GM18519 (cell line): ENCODE data around the gene ADAM33.

Experiments
- ATAC-seq: cut with Tn5 transposase; IDR thresholded peaks from one replicate; pipeline ENCODE4 v1.9.1; 2021; ENCODE audit warnings: mild to moderate bottlenecking, moderate library complexity; ENCODE audit not compliant: unreplicated experiment, low FRiP score

Gene ADAM33

DNA sequence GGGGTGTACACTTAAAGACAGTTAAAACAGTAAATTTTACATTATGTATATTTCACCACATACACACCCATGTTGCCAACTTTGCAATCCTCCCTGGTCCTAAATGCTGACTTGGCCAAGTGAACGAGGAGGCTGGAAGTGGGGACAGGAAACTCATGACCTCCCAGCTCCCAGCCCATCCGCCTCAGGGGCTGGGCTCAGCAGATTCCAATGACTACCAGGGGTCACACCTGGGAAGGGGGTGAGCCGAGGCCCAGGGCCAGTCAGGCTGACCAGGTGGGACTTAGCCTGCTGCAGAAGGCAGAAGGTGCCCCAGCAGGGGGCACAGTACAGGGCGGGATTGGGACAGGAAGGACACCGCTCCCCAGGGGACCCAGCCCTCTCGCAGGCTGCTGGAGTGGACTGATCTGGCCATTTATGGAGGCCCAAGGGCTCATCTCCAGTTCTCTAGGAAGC, 28.2 kb upstream of the ADAM33 start:
- ATAC-seq: no peak

DNA sequence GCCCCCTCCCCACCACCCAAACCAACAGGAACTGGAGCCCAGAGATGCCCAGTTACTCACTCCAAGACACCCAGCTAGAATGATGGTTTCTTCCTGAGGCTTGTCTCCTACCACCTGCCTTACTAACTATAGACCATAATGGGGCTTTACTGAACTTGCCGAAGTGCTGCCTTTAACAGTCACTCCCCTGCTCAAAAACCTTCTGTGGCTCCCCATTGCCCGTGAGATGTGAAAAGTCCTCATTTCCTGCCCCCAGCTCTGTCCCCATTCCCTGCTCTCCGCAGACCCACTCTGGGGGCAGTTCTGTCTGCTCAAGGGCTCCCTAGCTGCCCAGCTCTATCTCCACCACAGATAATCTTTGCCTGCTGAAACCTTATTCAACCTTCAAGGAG, 25.7 kb upstream of the ADAM33 start:
- ATAC-seq: no peak

DNA sequence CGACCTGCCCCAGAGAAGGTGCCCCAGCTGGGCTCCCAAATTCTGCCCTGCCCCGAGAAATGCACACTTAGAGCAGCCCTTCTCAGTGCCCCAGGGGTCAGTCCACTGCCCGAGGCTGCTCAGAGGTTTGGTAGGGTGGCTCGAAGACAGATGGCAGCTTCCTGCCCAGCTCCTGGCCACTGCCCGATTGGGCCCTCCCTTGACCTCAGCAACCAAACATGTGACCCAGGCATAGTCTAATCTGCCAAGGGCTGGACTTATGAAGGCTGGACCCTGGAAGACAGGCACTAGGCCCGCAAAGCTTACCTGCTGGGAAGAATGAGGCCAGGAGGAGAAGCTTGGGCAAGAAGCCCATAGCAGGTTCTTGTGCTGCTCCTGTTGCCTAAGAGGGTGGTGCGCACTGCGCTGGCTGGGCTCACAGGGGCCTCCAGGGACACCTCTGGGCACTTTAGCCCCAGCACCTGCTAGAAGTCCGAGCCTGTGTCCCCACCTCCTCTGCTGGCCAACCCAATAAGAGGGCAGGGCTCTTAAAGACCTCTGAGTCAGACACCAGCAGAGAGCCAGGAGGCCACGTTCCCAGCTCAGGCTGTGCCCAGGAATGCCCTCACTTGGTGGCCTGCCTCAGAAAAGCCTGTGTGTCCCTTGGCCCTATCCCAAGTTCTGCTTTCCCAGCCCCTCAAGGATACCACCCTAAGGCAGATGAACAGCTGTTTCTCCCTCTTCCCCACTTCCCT, 25.1 kb upstream of the ADAM33 start:
- no peak for ATAC-seq

DNA sequence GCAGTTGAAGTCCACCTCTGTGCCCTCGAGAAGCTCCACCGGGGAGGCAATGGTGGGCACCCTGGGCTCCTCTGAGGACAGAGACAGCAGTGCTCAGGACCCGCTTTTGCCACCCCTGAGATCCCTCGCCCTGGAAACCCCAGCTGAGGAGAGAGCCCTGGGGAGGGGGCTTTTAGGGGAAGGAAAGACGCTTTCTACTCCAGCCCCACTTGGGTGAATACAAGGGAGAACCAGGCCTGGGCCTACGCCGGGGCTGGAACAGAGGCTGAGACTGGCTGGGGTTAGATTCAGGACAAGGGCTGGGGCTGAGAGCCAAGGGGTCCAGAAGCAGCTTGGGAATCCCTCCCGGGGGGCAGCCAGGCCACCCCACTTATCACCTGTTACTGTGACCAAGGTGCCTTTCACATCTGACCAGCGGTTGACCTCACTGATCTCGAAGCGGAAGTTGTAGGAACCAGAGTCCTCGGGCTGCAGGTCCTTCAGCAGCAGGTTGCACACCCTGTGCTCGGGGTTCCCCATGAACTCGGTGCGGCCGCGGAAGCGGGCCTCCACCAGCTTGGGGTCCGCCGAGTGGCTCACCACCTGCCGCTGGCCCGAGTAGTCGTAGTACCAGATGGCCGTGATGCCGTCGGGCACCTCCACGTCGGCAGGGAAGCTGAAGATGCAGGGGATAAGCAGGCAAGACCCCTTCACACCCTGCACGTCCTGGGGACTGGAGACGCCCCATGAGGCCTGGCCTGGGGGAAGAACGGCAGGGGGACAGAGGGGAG, 24.3 kb upstream of the ADAM33 start:
- ATAC-seq: no peak

DNA sequence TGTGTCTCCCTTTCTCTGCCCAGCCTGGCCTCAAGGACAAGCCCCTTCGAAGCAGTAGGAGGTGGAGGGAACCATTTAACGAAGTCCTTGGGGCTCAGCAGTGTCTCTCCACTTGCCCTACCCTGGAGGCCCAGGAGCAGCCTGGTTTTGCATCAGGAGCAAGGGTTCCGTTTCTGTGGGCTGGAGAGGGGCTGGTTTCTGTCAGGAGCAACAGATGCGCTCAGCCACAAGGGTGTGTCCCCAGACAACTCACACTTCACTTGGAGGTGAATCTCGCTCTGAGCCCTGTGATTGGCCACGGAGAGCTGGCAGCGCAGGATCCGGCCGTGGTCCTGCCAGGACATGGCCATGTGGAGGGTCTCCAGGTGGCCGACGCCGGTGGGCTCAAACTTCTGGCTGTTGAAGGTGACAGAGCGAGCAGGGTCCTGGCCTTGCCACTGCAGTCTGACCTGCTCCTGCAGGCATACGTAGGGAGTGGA, 23.7 kb upstream of the ADAM33 start:
- ATAC-seq: no peak

DNA sequence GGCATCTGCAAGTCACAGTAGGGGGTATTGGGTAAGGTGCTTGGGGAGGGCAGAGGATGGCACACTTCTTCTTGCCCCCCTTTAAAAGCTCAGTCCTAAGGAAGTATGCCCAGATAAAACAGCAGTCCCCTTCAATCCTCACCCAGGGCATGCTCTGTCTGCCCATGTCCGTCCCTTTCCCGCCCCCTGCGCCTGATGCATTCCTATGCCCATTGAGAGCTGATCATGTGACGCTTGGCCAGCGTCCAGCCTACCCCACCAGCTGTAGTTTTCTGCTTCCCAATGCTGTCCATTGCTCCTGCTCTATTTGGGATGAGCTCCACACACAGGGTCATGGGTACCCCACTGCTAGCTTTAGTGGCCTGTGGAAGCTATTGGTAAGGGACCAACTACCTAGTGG, 22.3 kb upstream of the ADAM33 start:
- ATAC-seq: no peak

DNA sequence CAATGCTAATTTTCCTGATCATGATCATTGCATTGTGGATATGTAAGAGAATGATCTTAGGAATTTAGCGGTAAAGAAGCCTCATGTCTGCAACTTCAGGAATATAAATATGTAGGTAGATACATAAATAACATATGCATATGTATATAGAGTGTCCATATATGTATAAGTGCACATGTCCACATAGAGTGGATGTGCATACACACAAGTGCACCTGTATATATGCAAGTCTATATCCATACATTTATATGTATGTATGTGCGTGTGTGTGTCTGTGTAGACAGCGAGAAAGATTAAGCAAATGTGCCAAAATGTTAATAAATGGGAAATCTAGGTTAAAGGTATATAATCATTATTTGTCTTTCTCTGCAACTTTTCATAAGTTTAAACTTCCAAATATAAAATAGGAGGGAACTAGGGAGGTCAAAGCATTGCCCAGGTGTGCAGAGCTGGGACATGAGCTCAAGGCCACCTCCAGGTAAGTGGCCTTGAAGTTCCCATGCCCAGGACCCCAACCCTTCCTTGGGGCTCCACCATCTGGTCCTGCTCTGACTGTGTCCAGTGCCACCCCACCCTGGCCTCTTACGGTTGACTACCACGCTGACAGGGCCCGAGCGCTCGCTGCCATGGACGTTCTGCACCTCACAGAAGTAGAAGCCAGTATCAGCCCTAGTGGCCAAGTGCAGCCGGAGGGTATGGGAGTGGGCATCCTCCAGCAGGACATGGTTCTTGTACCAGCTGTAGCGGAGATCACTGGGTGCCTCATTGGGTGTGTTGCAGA, 21.0 kb upstream of the ADAM33 start:
- no peak for ATAC-seq

DNA sequence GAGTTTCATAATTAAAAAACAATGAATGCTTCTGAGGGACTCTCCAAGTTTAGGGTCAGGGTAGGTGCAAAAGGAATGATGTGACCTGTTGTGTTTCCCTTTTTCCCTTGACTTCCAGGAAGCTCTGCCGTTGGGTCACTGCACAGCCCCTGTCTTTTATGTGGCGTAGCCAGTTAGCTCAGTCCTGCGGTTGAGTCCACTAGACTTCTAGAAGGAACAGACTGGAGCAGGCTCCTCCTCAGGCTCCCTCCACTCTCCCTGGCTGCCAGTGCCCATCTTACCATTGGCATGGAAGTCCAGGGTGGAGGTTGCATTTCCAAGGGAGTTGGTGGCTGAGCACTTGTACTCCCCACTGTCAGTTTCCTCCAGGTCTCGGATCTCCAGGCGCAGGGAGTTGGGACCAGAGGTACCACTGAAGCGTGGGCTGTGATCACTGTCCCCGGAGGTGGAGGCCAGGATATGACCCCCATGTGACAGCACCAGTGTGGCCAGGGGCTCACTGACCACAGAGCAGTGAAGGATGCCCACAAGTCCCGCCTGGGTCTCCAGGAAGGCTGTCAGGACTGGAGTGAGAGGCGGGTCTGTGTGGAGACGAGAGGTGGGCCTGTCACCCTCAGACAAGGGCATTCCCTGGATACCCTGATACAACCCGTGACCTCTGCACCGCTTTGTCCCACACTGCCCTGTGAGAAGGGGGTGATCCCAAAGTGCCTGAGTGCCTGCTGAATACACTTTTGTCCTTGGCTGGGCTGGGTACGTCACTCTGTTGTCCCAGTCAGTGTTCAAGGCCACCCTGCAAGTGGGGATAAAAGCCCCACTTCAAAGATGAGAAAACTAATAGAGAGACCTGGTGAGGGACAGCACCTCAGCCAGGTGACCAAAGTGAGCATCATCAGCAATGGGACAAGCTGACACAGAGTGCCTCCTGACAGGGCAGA, 19.5 kb upstream of the ADAM33 start:
- ATAC-seq: no peak

DNA sequence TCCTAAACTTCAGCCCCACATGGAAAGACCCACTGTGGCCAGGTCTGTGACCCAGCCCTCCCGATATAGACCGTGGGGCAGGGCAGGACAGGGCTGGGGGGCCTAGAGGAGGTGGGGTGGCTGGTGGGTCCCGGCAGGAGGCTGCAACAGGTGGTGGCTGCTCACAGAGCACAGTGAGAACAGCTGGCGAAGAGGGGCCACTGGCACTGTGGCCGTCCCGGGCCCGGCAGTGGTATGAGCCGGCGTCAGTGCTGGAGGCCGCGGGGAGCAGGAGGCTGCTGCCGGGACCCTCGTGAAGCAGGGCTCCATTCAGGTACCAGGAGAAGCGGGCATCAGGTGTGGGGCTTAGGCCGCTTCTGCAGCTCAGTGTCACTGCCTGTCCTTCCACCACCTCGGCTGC, 17.2 kb upstream of the ADAM33 start:
- ATAC-seq: no peak

DNA sequence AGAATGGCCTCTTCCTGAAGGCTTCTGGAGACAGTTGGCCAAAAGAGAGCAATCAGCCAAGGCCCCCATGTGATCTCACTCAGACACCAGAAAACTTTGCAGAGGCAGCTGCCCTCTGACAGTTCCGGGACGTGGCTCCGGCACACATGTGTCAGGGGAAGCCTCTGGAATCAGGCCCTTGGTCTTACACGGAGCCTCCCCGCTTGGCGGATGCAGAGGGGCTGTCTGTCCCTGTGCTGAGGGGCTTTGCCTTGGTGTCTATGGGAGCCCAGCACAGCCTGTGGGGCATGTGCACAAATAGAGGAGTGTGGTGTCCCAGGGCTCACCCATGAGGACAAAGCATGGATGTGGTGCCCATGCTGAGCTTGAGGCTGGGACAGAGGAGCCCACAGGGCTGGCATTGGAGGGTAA, 16.8 kb upstream of the ADAM33 start:
- no peak for ATAC-seq

DNA sequence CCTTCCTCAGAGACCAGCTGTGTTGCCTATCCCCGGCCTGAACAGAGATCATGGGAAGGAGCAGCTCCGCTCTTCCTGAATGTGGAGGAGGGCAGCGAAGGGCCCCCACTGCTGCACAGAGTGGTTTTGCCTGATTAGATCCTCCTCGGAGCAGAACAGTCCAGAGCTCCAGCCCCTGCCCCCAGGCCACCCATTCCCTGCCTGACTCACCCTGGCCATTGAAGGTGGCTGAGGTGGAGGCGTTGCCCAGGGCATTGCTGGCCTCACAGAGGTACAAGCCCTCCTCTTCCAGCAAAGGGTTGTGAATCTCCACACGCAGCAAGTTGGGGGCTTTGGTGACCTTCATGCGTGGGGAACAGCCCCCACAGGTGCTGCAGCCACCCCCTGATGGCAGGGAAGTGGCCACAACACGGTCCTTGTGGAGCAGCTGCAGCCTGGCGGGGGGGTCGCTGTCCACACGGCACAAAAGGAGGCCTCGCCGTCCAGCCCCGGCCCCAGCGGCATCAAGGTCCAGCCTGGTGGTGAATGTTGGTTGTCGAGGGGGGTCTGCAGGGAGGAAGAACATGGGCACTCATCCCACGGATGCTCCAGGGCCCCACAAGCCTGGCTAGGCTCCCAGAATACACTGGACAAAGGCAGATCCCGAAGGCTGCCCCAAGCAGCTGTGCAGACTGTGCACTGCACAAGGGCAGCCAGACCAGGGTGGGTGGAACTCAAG, 15.9 kb upstream of the ADAM33 start:
- ATAC-seq: no peak

DNA sequence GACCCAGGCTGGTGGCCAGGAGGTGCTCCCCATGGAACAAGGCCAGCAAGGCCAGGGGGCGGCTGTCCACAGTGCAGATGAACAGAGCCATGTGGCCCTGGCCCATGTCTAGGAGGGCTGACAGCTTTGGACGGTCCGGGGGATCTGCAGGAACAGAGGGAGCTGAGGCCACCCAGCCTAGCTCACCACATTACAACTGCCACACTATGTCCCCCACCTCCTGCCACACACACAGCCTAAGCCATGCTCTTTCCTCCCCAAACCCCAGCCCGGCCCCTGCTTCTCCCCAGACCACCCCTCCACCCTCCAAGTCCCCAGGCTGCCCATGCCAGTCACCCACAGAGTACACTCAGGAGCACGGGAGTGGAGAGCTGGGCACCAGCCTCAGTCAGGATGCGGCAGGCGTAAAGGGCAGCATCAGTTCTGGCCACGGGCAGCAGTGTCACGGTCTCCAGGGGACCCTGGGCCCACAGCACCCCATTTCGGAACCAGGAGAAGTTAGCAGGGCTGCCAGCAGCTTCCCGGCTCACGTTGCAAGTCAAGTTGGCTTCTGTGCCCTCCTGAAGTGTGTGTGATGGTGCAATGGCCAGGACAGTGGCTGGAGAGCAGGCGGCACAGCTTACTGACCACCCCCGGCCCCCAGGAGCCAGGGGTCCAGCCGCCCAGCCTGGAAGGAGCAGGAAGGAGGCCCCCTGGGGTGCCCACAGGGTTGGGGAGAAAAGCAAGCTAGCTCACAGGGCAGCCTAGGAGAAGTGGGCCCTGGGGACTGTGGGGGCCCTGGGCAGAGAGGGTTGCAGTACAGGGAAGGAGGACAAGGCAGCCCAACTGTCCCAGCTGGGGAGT, 15.2 kb upstream of the ADAM33 start:
- no peak for ATAC-seq

DNA sequence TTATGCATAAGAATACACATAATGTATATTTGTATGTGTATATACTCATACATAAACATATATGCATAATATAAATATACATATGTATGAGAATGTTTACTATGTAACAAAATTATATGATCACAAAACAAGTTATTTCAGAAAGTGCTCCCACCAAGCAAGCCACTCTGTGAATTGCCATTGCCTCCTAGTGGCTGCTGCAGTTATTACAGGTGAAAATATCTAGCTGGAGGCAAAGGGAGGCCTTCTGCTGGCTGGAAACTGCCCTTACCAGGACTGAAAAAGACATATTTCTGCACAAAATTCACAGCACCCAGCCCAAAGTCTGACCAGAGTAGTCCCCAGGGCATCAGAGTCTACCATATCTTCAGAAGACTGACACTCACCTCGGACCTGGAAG, 14.4 kb upstream of the ADAM33 start:
- ATAC-seq: no peak

DNA sequence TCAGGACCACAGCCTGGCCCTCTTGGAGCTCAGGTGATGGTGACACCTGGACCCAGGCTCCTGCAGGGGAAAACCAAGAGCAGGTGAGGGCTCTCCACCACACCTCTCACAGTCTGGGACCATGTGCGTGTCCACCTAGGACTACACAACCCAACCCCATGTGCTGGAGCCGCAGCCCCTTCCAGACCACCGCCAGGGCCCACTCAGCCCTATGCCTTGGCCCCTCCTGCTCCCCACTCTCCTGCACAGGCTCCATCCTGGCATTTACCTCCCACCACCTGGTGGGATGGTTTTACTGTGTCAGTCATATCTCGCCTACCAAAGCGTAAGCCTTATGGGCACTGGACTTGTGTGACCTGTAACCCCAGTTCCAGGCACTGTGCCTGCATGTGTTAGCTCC, 13.1 kb upstream of the ADAM33 start:
- no peak for ATAC-seq

DNA sequence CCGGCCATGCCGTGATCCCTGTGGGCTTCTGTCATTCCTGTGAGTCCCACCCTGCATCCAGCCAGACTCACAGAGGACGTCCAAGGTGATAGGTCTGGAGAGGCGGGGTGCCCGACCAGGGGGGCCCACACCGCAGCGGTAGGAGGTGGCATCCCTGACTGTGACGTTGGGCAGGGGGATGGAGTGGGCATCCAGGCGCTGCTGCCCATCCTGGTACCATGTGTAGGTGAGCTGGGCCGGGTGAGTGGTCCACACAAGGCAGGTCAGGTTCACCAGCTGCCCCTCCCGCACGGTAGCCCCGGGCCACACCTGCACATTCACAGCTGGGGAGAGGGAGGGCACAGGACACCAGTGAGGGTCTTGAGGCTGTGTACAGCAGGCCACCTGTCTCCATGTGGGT, 11.6 kb upstream of the ADAM33 start:
- no peak for ATAC-seq

DNA sequence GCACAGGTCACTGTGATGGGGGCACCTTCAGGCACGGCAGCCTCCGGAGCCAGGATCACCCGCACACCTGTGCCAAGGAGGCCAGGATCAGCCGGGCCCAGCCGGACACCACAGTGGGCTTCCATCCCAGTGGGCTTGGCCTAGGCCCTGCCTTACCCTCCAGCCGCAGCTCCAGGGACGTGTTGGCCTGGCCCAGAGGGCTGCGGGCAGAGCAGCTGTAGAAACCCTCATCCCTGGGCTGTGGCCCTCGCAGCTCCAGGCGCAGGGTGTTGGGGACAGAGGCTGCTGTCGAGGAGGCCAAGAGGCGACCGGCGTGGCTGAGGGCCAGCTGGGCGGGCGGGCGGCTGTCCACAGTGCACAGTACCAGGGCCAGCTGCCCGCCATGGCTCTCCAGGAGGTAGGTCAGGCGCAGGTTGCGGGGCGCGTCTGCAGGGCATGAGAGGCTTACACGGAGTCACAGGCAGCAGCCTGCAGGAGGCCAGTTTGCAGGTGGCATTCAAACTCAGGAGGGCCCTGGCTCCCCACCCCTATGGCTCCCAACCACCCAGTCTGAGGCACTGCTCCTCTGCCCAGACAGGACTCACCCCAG, 11.0 kb upstream of the ADAM33 start:
- no peak for ATAC-seq

DNA sequence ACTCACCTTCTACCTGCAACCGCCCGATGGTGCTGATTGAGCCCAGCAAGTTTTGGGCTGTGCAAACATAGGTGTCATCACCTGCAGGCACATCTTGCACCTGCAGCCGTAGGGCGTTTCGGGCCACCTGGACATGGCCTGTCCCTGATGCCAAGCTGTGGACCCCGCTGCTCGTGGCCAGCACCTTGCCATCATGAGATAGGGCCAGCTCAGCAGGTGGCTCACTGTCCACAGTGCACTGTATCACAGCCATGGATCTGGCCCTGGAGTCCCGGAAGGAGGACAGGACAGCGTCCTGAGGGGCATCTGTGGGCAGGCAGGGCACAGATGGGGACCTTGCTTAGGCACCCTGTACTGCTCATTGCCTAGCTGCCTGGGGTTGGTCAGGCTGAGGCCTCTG, 10.1 kb upstream of the ADAM33 start:
- no peak for ATAC-seq

DNA sequence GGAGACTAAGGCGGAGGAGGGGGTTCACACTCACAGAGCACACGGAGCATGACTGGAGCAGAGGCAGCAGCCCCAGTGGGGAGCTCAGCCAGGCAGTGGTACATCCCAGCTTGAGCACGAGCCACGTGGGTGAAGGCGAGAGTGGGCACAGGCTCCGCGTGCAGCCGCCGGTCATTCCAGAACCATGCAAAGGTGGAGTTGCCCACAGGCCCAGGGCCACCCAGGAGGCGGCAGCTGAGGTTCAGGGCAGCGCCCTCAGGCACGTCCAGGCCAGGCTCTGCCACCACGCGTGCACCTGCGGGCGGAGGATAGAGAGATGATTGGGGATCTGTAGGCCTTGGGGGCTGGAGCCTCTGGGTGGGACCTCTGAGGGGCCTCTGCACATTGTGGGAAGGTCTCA, 9.5 kb upstream of the ADAM33 start:
- no peak for ATAC-seq
